Measurements from ENCODE around the gene TCF15. TPM values are rescaled to one million over a fixed set of nuclear protein-coding genes. Genes with fewer than 3 reads are reported as not detected.
"Not testable (repeated sequence)": the region's sequence is repeated elsewhere in the genome, so short reads cannot be mapped to it uniquely, and the experiment has no call there.

The TCF15 gene
- polyA plus RNA-seq, 12 donors, result 1.8 to 4.5 (median 3.6) TPM; not detected in 2

GRCh38 chr20:584971-585301, 25.2 kb downstream of the TCF15 start:
- no peak for DNase-seq

- no peak for DNase-seq
Measured at GRCh38 chr20:584161-584970, 25.7 kb downstream of the TCF15 start.

GRCh38 chr20:582204-582603, 27.9 kb downstream of the TCF15 start:
- DNase-seq, result no peak

- DNase-seq, result not testable (repeated sequence)
Measured at GRCh38 chr20:578940-579690, 31.0 kb downstream of the TCF15 start.

GRCh38 chr20:577167-577791, 32.8 kb downstream of the TCF15 start:
- no peak for DNase-seq

GRCh38 chr20:576156-576555, 34.0 kb downstream of the TCF15 start:
- no peak for DNase-seq

- no peak for DNase-seq
Measured at GRCh38 chr20:575230-575629, 34.9 kb downstream of the TCF15 start.

GRCh38 chr20:574297-574942, 35.7 kb downstream of the TCF15 start:
- DNase-seq, result no peak

GRCh38 chr20:573414-574296, 36.5 kb downstream of the TCF15 start:
- DNase-seq, result no peak

- peak; percentile 25 for DNase-seq
Measured at GRCh38 chr20:572727-573126, 37.4 kb downstream of the TCF15 start.

GRCh38 chr20:571754-572441, 38.2 kb downstream of the TCF15 start:
- DNase-seq, result peak; percentile 58

- no peak for DNase-seq
Measured at GRCh38 chr20:568673-569415, 41.3 kb downstream of the TCF15 start.

GRCh38 chr20:568097-568652, 41.9 kb downstream of the TCF15 start:
- no peak for DNase-seq

- DNase-seq, result no peak
Measured at GRCh38 chr20:564192-564591, 45.9 kb downstream of the TCF15 start.

- no peak for DNase-seq
Measured at GRCh38 chr20:563187-563586, 46.9 kb downstream of the TCF15 start.

GRCh38 chr20:562232-562897, 47.7 kb downstream of the TCF15 start:
- DNase-seq, result no peak

- peak; percentile 80 for DNase-seq
Measured at GRCh38 chr20:561437-562231, 48.5 kb downstream of the TCF15 start.

- no peak for DNase-seq
Measured at GRCh38 chr20:560680-561079, 49.4 kb downstream of the TCF15 start.

All from muscle of arm (tissue), 12 donors.